Right lobe of liver (tissue), 6 donors: Measurements from ENCODE around the gene MED14. TPM values are rescaled to one million over a fixed set of nuclear protein-coding genes. Genes with fewer than 3 reads are reported as not detected.

ENCODE experiments used
- ATAC-seq, 4 donors: fragments of 200-7000 bp; cut with Tn5 transposase; one replicate each; pipeline ENCODE4 v1.9.1; 2020; ENCODE audit warnings: mild to moderate bottlenecking in 4 of 4, moderate library complexity in 4 of 4
- DNase-seq, 3 donors: peaks; one replicate each; pipeline ENCODE4 v3.0.0-alpha.2; 2020
- H3K27ac ChIP-seq, 3 donors: fragments of 200-600 bp; one replicate each; pipeline ENCODE4 v1.8.0; 2022
- H3K27me3 ChIP-seq, 2 donors: fragments of 200-600 bp; one replicate each; pipeline ENCODE4 v1.8.0; 2022
- H3K36me3 ChIP-seq, 4 donors: fragments of 200-600 bp; sonication (generic) in 1 of 4; one replicate each; pipeline versions ENCODE4 v1.5.1 to v1.8.0; 2017 to 2022; ENCODE audit warnings: control low read depth in 1 of 4
- H3K4me1 ChIP-seq, 4 donors: fragments of 200-600 bp; sonication (generic) in 1 of 4; one replicate each; pipeline versions ENCODE4 v1.5.1 to v1.8.0; 2017 to 2022; ENCODE audit warnings: control low read depth in 1 of 4
- H3K4me3 ChIP-seq, 3 donors: fragments of 200-600 bp; one replicate each; pipeline ENCODE4 v1.8.0; 2022
- H3K9me3 ChIP-seq, 4 donors: fragments of 200-600 bp; sonication (generic) in 1 of 4; one replicate each; pipeline versions ENCODE4 v1.5.1 to v1.8.0; 2017 to 2022; ENCODE audit warnings: control low read depth in 1 of 4
- CTCF ChIP-seq, 4 donors: fragments of 200-600 bp in 3 of 4; fragments of 450-650 bp in 1 of 4; IDR thresholded peaks; one replicate each; pipeline versions ENCODE4 v1.5.1 to v1.8.0; 2016 to 2022; ENCODE audit warnings: antibody characterized with exemption in 4 of 4, mild to moderate bottlenecking in 2 of 4
- POLR2A ChIP-seq: fragments of 450-650 bp; IDR thresholded peaks from one replicate; pipeline ENCODE4 v1.6.1; 2017; ENCODE audit warnings: antibody characterized with exemption, mild to moderate bottlenecking
- WGBS: methylation state at CpG from one replicate; pipeline ENCODE4 v1.1.6; 2018; ENCODE audit warnings: low coverage, low lambda C conversion rate; ENCODE audit not compliant: insufficient coverage; ENCODE audit errors: missing lambda C conversion rate; 5-methylcytosine and 5-hydroxymethylcytosine counted together
- intact Hi-C, 2 donors: fragments of 100-400 bp; cut with DNase I; formaldehyde crosslinking; loops; one replicate each; pipeline versions ENCODE4 v1.11.2 to v1.14.1; 2022
- total RNA-seq, 6 experiments: library from RNA; depleted of rRNA in 2 of 6; stranded (reverse); fragments of >200 nt in 2 of 6; fragmentation: NEBNext Ultra II Directional in 3 of 6; extraction: Animal tissue kit (Norgen Biotek cat#: 25700) in 3 of 6; gene quantifications; one replicate each; pipeline versions ENCODE4 v1.1.0 to v1.2.4, GENCODE V29; 2016 to 2023
- donor health status: DM: no; HTN: yes; CAD: no.
- donor health status: DM: no; HTN: no; CAD: no.
- donor health status: DM: no; HTN: no; CAD: no.
- donor health status: DM: no; HTN: yes; CAD: no.
- donor health status: DM: no; HTN: yes; CAD: no.

Gene MED14
- total RNA-seq, 6 experiments from 2014 or later: 13.6 to 28.4 (median 24.2) TPM

- intact Hi-C loops: no loop called here
- no peaks in the 10 kb centered on the region for H3K36me3 ChIP-seq
- peak within 1 kb of the TSS; percentile 57 to 82 (median 76) for H3K27ac ChIP-seq
- H3K27me3 ChIP-seq: no peaks in the 10 kb centered on the region
- H3K9me3 ChIP-seq: no peaks in the 10 kb centered on the region
- ATAC-seq (peak; percentile 61 to 86 (median 80)), DNase-seq (peak; percentile 91 to 96 (median 94))
- peak within 1 kb of the TSS; percentile 76 to 85 (median 78) for H3K4me3 ChIP-seq
- peaks cover 0 to 22% (median 6%) of the 10 kb centered on the region in 4 donors for H3K4me1 ChIP-seq
- 21% methylated on average over 11 of the region's 66 CpGs for WGBS
- TF ChIP-seq POLR2A (peak; percentile 70), CTCF (IDR thresholded peaks at IDR 0.05) (peak in 1 of 4 donors; percentile 5)
Observed at GRCh38 chrX:40647307-40648197, 87.8 kb downstream of the MED14 start, which contains the start of gene CXorf38. TSS of gene CXorf38 (minus strand) at chrX:40647561. CDS start at chrX:40647520, 41 bp downstream.

- 15% methylated on average over 30 of the region's 33 CpGs for WGBS
- DNase-seq (peak; percentile 54 to 80 (median 64)), ATAC-seq (peak; percentile 40 to 61 (median 60))
Observed at GRCh38 chrX:40646489-40647306, 88.6 kb downstream of the MED14 start.

GRCh38 chrX:40644821-40645358 lies 90.5 kb downstream of the MED14 start:
- Histone ChIP-seq H3K9me3 (no peaks in the 10 kb centered on the region), H3K27ac (peak overlapping the region; percentile 30 to 71 (median 62)), H3K36me3 (no peaks in the 10 kb centered on the region), H3K4me3 (peak overlapping the region; percentile 24 to 42 (median 29)), H3K4me1 (peaks cover 0 to 22% (median 6%) of the 10 kb centered on the region in 4 donors), H3K27me3 (no peaks in the 10 kb centered on the region)
- 5% methylated on average over 4 of the region's 4 CpGs for WGBS
- TF ChIP-seq CTCF (IDR thresholded peaks at IDR 0.05) (no peak), POLR2A (no peak)
- DNase-seq (peak; percentile 60 to 67 (median 66)), ATAC-seq (peak; percentile 54 to 74 (median 70))
- intact Hi-C loops: no loop called here

More at GRCh38 chrX:40646489-40647306, 88.6 kb downstream of the MED14 start:
- Histone ChIP-seq H3K4me3 (peak overlapping the region; percentile 76 to 85 (median 78)), H3K4me1 (peaks cover 0 to 22% (median 6%) of the 10 kb centered on the region in 4 donors), H3K9me3 (no peaks in the 10 kb centered on the region), H3K27ac (peak overlapping the region; percentile 49 to 82 (median 76)), H3K27me3 (no peaks in the 10 kb centered on the region), H3K36me3 (no peaks in the 10 kb centered on the region)
- intact Hi-C loops: no loop called here
- TF ChIP-seq POLR2A: no peak
- no peak for TF ChIP-seq CTCF (IDR thresholded peaks at IDR 0.05)

GRCh38 chrX:40644176-40644575 lies 91.2 kb downstream of the MED14 start:
- H3K9me3 ChIP-seq: no peaks in the 10 kb centered on the region
- no peaks in the 10 kb centered on the region for H3K27me3 ChIP-seq
- 45% methylated on average over 5 of the region's 5 CpGs for WGBS
- ATAC-seq: peak in 2 of 4 donors; percentile 5 to 15
- H3K4me1 ChIP-seq: peaks cover 0 to 22% (median 6%) of the 10 kb centered on the region in 4 donors
- TF ChIP-seq POLR2A (no peak), CTCF (IDR thresholded peaks at IDR 0.05) (no peak)
- no peak for DNase-seq
- peak overlapping the region; percentile 30 to 71 (median 62) for H3K27ac ChIP-seq
- H3K36me3 ChIP-seq: no peaks in the 10 kb centered on the region
- intact Hi-C loops: no loop called here
- peak overlapping the region in 2 of 3 donors; percentile 24 to 42 for H3K4me3 ChIP-seq
